ENCODE measurements around the gene CACNA1A.
"Not testable (repeated sequence)": the region's sequence is repeated elsewhere in the genome, so short reads cannot be mapped to it uniquely, and the experiment has no call there.

Gene CACNA1A

GRCh38 chr19:13506471-13506820, at the start of gene CACNA1A:
Gene CACNA1A (minus strand): TSS chr19:13506479. CDS start chr19:13506224, 255 bp downstream.
- DNase-seq = no peak

- DNase-seq = no peak
Measured at GRCh38 chr19:13554506-13555240, 48.4 kb upstream of the CACNA1A start.

- no peak for DNase-seq
Measured at GRCh38 chr19:13553880-13554400, 47.7 kb upstream of the CACNA1A start.

GRCh38 chr19:13548131-13548530, 41.9 kb upstream of the CACNA1A start:
- no peak for DNase-seq

GRCh38 chr19:13547102-13547501, 40.8 kb upstream of the CACNA1A start:
- no peak for DNase-seq

GRCh38 chr19:13544423-13544822, 38.1 kb upstream of the CACNA1A start:
- no peak for DNase-seq

GRCh38 chr19:13541554-13541953, 35.3 kb upstream of the CACNA1A start:
- no peak for DNase-seq

- no peak for DNase-seq
Measured at GRCh38 chr19:13539332-13539731, 33.1 kb upstream of the CACNA1A start.

- DNase-seq = no peak
Measured at GRCh38 chr19:13538601-13539253, 32.4 kb upstream of the CACNA1A start.

- DNase-seq = peak; percentile 85
Measured at GRCh38 chr19:13537454-13537853, 31.2 kb upstream of the CACNA1A start.

GRCh38 chr19:13530720-13531119, 24.4 kb upstream of the CACNA1A start:
- no peak for DNase-seq

- DNase-seq = not testable (repeated sequence)
Measured at GRCh38 chr19:13529721-13530120, 23.4 kb upstream of the CACNA1A start.

- no peak for DNase-seq
Measured at GRCh38 chr19:13526552-13526951, 20.3 kb upstream of the CACNA1A start.

- DNase-seq = no peak
Measured at GRCh38 chr19:13521066-13521465, 14.8 kb upstream of the CACNA1A start.

- no peak for DNase-seq
Measured at GRCh38 chr19:13511947-13512346, 5.7 kb upstream of the CACNA1A start.

- DNase-seq = no peak
Measured at GRCh38 chr19:13507053-13507611, 853 bp upstream of the CACNA1A start.

- DNase-seq = no peak
Measured at GRCh38 chr19:13505761-13506470, 363 bp downstream of the CACNA1A start.

- no peak for DNase-seq
Measured at GRCh38 chr19:13505164-13505695, 1.0 kb downstream of the CACNA1A start.

GRCh38 chr19:13503570-13504235, 2.6 kb downstream of the CACNA1A start:
- no peak for DNase-seq

- no peak for DNase-seq
Measured at GRCh38 chr19:13502231-13502630, 4.0 kb downstream of the CACNA1A start.

GRCh38 chr19:13499692-13500091, 6.6 kb downstream of the CACNA1A start:
- DNase-seq = no peak

GRCh38 chr19:13493516-13494310, 12.6 kb downstream of the CACNA1A start:
- no peak for DNase-seq

All from NCI-H510A (cell line).